Measurements from ENCODE around the gene TMEM125. TPM values are rescaled to one million over a fixed set of nuclear protein-coding genes. Genes with fewer than 3 reads are reported as not detected.

The TMEM125 gene
- polyA plus RNA-seq, 1 of the 3 experiments (the other 2 are of a cell fraction), result not detected

GRCh38 chr1:43279666-43280065, 9.9 kb downstream of the TMEM125 start:
- 73% methylated on average over 5 of the region's 6 CpGs for WGBS (ENCODE audit: low lambda C conversion rate)
- TF ChIP-seq TEAD4 (IDR thresholded peaks at IDR 0.05; ENCODE audit: borderline replicate concordance, insufficient read depth) (no peak), IRF3 (IDR thresholded peaks at IDR 0.05; ENCODE audit: low read depth, low read length) (no peak), ELF1 (IDR thresholded peaks at IDR 0.05) (no peak), NRF1 (IDR thresholded peaks at IDR 0.05; ENCODE audit: low read depth, low read length) (no peak), RFX5 (IDR thresholded peaks at IDR 0.05; ENCODE audit: low read length) (no peak), EZH2phosphoT487 (IDR thresholded peaks at IDR 0.05; ENCODE audit: borderline replicate concordance, low read depth) (no peak), FOXM1 (IDR thresholded peaks at IDR 0.05; ENCODE audit: low read depth) (no peak), FOXJ3 (CRISPR knock-in tag; IDR thresholded peaks at IDR 0.05) (no peak), MEF2A (IDR thresholded peaks at IDR 0.05; ENCODE audit: borderline replicate concordance, low read depth) (no peak), YY1 (IDR thresholded peaks at IDR 0.05; ENCODE audit: low read depth) (no peak), RCOR1 (IDR thresholded peaks at IDR 0.05; ENCODE audit: low read length) (no peak), SMC3 (IDR thresholded peaks at IDR 0.05; ENCODE audit: low read depth, low read length) (no peak)
- Histone ChIP-seq H2AFZ (ENCODE audit: low read depth) (no peak overlapping the region), H4K20me1 (ENCODE audit: insufficient read depth) (no peaks in the 10 kb centered on the region), H3F3A (replicated peaks; ENCODE audit: insufficient read depth) (no peaks in the 10 kb centered on the region), H3K79me2 (ENCODE audit: insufficient read depth) (no peaks in the 10 kb centered on the region), H3K4me3 (ENCODE audit: low read depth in 2 of 2, low read length in 1 of 2) (no peak overlapping the region), H3K36me3 (replicated peaks in 1 of 2; ENCODE audit: control insufficient read depth in 1 of 2, insufficient read depth in 2 of 2, low read length in 1 of 2) (no peaks in the 10 kb centered on the region), H3K27ac (ENCODE audit: low read depth in 2 of 2, low read length in 1 of 2) (no peak overlapping the region), H3K9ac (no peak overlapping the region), H3K27me3 (ENCODE audit: insufficient read depth) (peaks cover 11% of the 10 kb centered on the region; the same call in 1 of the 2 replicates), H3K9me2 (no peaks in the 10 kb centered on the region), H3K9me3 (no peaks in the 10 kb centered on the region), H3K4me1 (ENCODE audit: control insufficient read depth in 1 of 2, insufficient read depth in 2 of 2, low read depth in 1 of 2, low read length in 1 of 2) (no peaks in the 10 kb centered on the region), H3K4me2 (no peak overlapping the region)
- ChIA-PET CTCF (no interaction called here), POLR2A (interaction anchor here (0.6 kb wide), 1 partner anchor 119 kb away, joined by 4 read pairs; no protein-coding TSS in a partner anchor)
- no peak for DNase-seq

GRCh38 chr1:43280692-43281091, 10.9 kb downstream of the TMEM125 start:
- POLR2A ChIA-PET, result no interaction called here
- Histone ChIP-seq H4K20me1 (ENCODE audit: insufficient read depth) (no peaks in the 10 kb centered on the region), H3K9ac (no peak overlapping the region), H3K4me2 (no peak overlapping the region), H3K4me1 (ENCODE audit: control insufficient read depth in 1 of 2, insufficient read depth in 2 of 2, low read depth in 1 of 2, low read length in 1 of 2) (no peaks in the 10 kb centered on the region), H3K79me2 (ENCODE audit: insufficient read depth) (no peaks in the 10 kb centered on the region), H3K27me3 (ENCODE audit: insufficient read depth) (peaks cover 11% of the 10 kb centered on the region; the same call in 1 of the 2 replicates), H2AFZ (ENCODE audit: low read depth) (no peak overlapping the region), H3K9me3 (no peaks in the 10 kb centered on the region), H3K4me3 (ENCODE audit: low read depth in 2 of 2, low read length in 1 of 2) (no peak overlapping the region), H3K36me3 (replicated peaks in 1 of 2; ENCODE audit: control insufficient read depth in 1 of 2, insufficient read depth in 2 of 2, low read length in 1 of 2) (no peaks in the 10 kb centered on the region), H3F3A (replicated peaks; ENCODE audit: insufficient read depth) (no peaks in the 10 kb centered on the region), H3K9me2 (no peaks in the 10 kb centered on the region), H3K27ac (ENCODE audit: low read depth in 2 of 2, low read length in 1 of 2) (no peak overlapping the region)
- TF ChIP-seq RXRA (IDR thresholded peaks at IDR 0.05; ENCODE audit: borderline replicate concordance, low read depth), result no peak
- TF ChIP-seq CTCF (IDR thresholded peaks at IDR 0.05), result no peak
- TF ChIP-seq POLR2AphosphoS5 (IDR thresholded peaks at IDR 0.05; ENCODE audit: low read depth, low read length), result no peak
- no peak for TF ChIP-seq TAF1 (IDR thresholded peaks at IDR 0.05; ENCODE audit: borderline replicate concordance, low read depth, low read length)
- no peak for TF ChIP-seq REST (IDR thresholded peaks at IDR 0.05; ENCODE audit: low read depth, low read length)
- no peak for TF ChIP-seq TEAD4 (IDR thresholded peaks at IDR 0.05; ENCODE audit: borderline replicate concordance, insufficient read depth)
- no peak for TF ChIP-seq PBX3 (IDR thresholded peaks at IDR 0.05)
- no peak for TF ChIP-seq GATA2 (CRISPR knock-in tag; IDR thresholded peaks at IDR 0.05)
- no peak for TF ChIP-seq MXI1 (IDR thresholded peaks at IDR 0.05; ENCODE audit: low read depth, low read length)
- no peak for TF ChIP-seq NRF1 (IDR thresholded peaks at IDR 0.05; ENCODE audit: low read depth, low read length)
- DNase-seq, result no peak
- CTCF ChIA-PET, result interaction anchor here (0.7 to 1.4 kb wide), 2 partner anchors 14 to 54 kb away, joined by 3 to 5 read pairs; no protein-coding TSS in a partner anchor
- WGBS (ENCODE audit: low lambda C conversion rate), result 33% methylated on average over 2 of the region's 2 CpGs

Measured in SK-N-SH (cell line).